Nucleus accumbens (tissue), 56 donors: Measurements from ENCODE around the gene BTK.
"Not testable (repeated sequence)": the region's sequence is repeated elsewhere in the genome, so short reads cannot be mapped to it uniquely, and the experiment has no call there.

Experiments used
- DNase-seq, 56 donors: peaks; one replicate each; lab custom pipeline; 2025; lab: John Stamatoyannopoulos, UW

Gene BTK

DNA sequence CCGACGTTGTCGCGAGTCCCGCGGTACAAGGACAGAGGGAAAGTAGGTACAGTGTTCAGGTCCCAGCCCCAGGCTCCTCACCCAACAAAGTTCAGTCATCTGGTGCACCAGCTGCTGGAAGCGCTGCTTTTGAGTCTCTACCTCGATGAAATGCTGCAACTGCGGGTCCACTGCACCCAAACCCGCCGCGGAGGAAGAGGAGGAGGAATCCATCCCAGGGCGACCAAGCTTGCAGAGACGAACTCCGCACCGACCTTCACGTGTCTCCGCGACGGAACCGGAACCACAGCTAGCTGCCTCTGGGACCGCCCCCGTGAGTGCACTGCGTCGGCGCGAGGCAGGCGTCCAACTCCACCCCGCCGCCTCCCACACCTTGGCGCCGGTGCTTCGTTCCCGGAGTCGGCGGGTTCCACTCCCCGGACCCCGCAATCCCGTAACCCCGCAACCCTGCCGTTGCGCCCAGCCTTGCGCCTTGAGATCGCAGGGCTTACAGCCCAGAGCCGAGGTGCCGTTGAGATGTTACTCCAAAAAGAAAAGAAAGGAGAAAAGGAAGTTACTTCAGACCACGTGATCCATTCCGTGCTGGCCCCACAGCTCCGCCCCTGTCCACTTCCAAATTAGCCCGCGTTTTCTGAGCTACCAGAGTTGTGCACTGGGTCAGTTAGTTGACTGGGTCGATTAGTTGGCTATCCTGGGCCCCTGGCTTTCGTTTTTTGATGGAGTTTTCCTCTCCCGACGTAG, 37.4 kb downstream of the BTK start, which contains the start of gene TIMM8A:
Gene TIMM8A, minus strand, starts transcription at position 291 of the 741 bp plus-strand sequence. Its CDS starts 78 bp downstream, at position 213.
- DNase-seq: peak in 55 of 56 donors; percentile 0 to 83 (median 55)

DNA sequence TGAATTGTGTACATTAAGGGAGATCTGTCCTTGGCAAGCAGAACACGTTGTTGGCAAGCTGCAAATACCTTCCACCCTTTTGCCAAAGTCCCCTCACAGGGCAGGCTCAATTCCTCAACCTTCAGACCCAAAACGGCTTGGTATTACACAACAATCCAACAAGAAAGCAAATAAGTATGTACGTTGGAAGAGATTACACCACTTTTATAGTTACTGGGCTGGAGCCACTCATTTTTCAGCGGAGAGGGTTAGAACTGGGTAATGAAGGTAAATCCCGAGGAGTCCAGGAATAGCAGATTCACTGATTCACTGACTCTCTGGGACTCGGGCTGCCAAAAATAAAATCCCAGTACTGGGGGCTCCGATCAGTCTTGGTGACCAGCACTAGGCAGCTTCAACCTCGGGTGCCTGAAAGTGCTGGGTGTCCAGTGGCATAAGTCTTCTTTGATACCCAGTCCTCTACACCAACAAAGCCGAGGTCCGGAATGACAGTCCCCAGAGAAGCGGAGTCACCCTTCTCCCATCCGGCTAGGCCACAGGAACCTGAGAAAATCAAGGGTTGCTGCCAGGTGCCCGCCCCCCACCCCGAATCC, 38.0 kb downstream of the BTK start:
- DNase-seq: peak in 8 of 56 donors; percentile 8 to 49 (median 22)

DNA sequence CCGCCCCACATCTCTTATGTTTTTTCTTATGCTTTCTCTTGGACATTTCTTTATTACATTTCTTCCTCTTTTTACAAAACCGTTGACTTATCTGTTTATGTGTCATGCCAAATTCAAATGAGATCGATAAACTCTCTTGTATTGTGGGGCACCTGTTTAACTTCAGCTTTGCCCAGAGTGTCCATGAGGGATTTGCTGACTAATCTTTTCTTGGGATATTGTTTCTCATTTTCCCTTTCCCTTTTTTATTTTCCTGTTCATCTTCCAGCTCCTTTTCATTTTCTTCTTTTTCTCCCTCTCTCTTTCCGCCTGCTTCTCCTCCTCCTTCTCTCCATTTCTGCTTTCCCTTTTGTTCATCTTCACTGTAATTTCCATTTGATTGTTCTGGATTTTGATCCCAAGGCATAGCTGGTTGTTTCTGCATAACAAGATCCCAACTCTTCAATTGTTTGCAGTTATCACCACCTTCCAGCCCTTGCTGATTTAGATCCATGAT, 48.2 kb downstream of the BTK start:
- DNase-seq: no peak

DNA sequence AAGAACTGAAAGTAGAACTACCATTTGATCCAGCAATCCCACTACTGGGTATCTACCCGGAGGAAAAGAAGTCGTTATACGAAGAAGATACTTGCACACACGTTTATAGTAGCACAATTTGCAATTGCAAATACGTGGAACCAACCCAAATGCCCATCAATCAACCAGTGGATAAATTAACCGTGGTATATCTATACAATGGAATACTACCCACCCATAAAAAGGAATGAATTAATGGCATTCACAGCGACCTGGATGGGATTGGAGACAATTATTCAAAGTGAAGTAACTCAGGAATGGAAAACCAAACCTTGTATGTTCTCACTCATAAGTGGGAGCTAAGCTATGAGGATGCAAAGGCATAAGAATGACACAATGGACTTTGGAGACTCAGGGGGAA, 51.7 kb downstream of the BTK start:
- DNase-seq: not testable (repeated sequence)

DNA sequence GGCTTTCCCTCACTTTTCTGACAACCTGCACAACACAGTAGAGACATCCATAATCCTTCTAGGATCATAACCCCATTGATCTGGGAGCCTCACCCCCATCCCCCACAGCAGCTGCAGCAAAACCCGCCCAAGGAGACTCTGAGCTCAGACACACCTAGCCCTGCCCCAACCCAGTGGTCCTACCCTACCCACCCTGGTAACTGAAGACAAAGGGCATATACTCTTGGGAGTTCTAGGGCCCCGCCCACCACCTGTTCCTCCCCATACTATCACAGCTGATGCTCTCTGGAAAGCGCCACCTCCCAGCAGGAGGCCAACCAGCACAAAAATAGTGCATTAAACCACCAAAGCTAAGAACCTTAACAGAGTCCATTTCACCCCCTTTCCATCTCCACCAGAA, 59.4 kb downstream of the BTK start:
- not testable (repeated sequence) for DNase-seq

DNA sequence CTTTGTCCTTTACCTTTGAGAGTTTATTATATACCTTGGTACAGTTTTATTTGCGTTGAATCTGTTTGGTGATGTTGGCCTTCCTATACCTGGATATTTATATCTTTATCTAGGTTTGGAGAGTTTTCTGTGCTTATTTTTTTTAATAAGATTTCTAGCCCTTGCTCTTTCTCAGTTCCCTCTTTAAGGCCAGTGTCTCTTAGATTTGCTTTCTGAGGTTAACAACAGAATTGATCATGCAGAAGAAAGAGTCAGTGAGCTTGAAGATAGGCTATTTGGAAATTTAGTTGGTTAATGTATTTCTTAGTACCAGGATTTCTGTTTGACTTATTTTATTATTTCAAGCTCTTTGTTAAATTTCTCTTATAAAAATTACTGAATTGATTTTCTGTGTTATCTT, 82.2 kb downstream of the BTK start:
- DNase-seq: no peak
